Measurements from ENCODE around the gene PCGF1. TPM values are rescaled to one million over a fixed set of nuclear protein-coding genes. Genes with fewer than 3 reads are reported as not detected.

Gene PCGF1
- total and polyA plus RNA-seq, 2 of the 13 experiments (the other 11 are each of a cell fraction or from before 2014, with no cell fraction given): 20.4 to 22.6 TPM

GRCh38 chr2:74461187-74462053, 46.1 kb downstream of the PCGF1 start (continued):
- TF ChIP-seq ZNF407 (CRISPR knock-in tag; IDR thresholded peaks at IDR 0.05; ENCODE audit: not compliant biosample characterization) (peak; percentile 22), YEATS4 (CRISPR knock-in tag; IDR thresholded peaks at IDR 0.05; ENCODE audit: borderline replicate concordance) (no peak), CENPT (CRISPR knock-in tag; IDR thresholded peaks at IDR 0.05; ENCODE audit: low read depth) (no peak), CREB1 (IDR thresholded peaks at IDR 0.05) (no peak), CREB1 (CRISPR knock-in tag; IDR thresholded peaks at IDR 0.05) (no peak), NR2C2 (CRISPR knock-in tag; IDR thresholded peaks at IDR 0.05; ENCODE audit: borderline replicate concordance) (0 out of 2 replicates have a peak, but pooled peaks have one; percentile 24), FOSL2 (CRISPR knock-in tag; IDR thresholded peaks at IDR 0.05) (0 out of 2 replicates have a peak, but pooled peaks have one; percentile 21), ZBTB46 (CRISPR knock-in tag; IDR thresholded peaks at IDR 0.05; ENCODE audit: borderline replicate concordance) (no peak), NKX3-1 (CRISPR knock-in tag; IDR thresholded peaks at IDR 0.05) (0 out of 2 replicates have a peak, but pooled peaks have one; percentile 21), HIVEP1 (CRISPR knock-in tag; IDR thresholded peaks at IDR 0.05) (peak; percentile 32; the same call in 1 of the 2 replicates), ZNF317 (CRISPR knock-in tag; IDR thresholded peaks at IDR 0.05) (no peak), FIP1L1 (IDR thresholded peaks at IDR 0.05; ENCODE audit: borderline replicate concordance, insufficient read depth, low read depth, low read length) (0 out of 2 replicates have a peak, but pooled peaks have one; percentile 27), WIZ (CRISPR knock-in tag; IDR thresholded peaks at IDR 0.05) (no peak), REXO4 (CRISPR knock-in tag; IDR thresholded peaks at IDR 0.05; ENCODE audit: borderline replicate concordance) (0 out of 2 replicates have a peak, but pooled peaks have one; percentile 49), ZC3H13 (CRISPR knock-in tag; IDR thresholded peaks at IDR 0.05) (0 out of 2 replicates have a peak, but pooled peaks have one; percentile 14), ZNF678 (CRISPR knock-in tag; IDR thresholded peaks at IDR 0.05) (no peak), AGO1 (IDR thresholded peaks at IDR 0.05; ENCODE audit: low read depth, low read length, poor library complexity, severe bottlenecking) (peak; percentile 93), TP53 (CRISPR knock-in tag; conservative IDR thresholded peaks at IDR 0.05) (no peak), SP2 (CRISPR knock-in tag; IDR thresholded peaks at IDR 0.05) (peak; percentile 5; the same call in 1 of the 2 replicates)
